Epithelial cell of esophagus (primary cell): ENCODE results near the gene ARAP1.

ENCODE experiments used
- DNase-seq: peaks from one replicate; pipeline ENCODE4 v3.0.0; 2010; ENCODE audit warnings: low read depth
- H3K4me3 ChIP-seq: 2 replicates; pipeline ENCODE4 v1.5.1; 2011; ENCODE audit warnings: mild to moderate bottlenecking, low read length, control low read depth
- TF ChIP-seq, protein P1 (sequence below): IDR thresholded peaks from 2 replicates; pipeline ENCODE4 v1.5.1; 2011; ENCODE audit warnings: low read depth, mild to moderate bottlenecking, low read length, control low read depth, inconsistent platforms; ENCODE audit not compliant: insufficient read depth; ENCODE audit errors: missing control alignments

The ARAP1 gene

DNA sequence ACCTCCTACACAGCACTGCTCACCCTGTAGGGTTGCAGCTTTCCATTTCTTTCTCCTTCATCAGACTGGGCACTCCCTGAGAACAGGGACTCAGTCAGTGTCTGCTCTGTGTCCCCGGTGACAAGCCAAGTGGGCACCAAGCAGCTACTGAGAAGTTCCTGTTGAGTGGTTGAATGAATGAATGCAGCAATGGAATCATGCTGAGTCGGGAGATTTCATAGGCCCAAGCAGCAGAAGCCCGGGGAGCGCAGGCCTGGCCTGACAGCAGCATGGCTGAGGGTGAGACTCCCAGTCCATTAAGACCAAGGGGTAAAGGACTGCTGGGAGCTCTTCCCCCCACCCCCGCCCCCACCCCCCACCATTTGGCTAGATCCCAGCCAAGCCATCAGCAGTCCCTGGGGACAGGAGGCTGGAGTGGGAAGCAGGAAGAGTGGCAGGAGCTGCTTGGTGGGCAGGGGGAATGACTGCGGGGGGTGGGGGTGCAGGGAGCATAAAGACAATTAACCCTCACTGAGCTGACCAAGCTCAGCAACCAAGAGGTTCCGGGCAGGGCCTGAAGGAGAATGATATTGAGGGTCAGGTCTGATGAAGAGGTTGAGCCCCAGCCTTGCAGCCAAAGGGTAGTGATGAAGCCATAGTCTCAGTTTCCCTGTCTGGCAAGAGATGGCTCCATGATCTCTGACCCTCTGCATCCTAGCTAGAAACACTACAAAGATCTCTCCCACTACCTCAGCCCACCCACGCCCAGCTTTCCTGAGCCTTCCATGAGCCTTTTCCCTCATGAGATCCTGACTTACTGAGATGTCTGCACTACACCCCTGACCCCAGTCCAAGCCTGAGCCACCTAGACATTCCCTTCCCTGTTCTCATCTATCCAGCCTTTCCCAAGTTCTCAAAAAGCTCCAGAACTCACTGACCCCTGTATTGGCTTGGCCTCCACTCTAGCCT, 80.8 kb downstream of the ARAP1 start:
- H3K4me3 ChIP-seq: no peak overlapping the region
- DNase-seq: no peak
- TF ChIP-seq, protein P1, sequence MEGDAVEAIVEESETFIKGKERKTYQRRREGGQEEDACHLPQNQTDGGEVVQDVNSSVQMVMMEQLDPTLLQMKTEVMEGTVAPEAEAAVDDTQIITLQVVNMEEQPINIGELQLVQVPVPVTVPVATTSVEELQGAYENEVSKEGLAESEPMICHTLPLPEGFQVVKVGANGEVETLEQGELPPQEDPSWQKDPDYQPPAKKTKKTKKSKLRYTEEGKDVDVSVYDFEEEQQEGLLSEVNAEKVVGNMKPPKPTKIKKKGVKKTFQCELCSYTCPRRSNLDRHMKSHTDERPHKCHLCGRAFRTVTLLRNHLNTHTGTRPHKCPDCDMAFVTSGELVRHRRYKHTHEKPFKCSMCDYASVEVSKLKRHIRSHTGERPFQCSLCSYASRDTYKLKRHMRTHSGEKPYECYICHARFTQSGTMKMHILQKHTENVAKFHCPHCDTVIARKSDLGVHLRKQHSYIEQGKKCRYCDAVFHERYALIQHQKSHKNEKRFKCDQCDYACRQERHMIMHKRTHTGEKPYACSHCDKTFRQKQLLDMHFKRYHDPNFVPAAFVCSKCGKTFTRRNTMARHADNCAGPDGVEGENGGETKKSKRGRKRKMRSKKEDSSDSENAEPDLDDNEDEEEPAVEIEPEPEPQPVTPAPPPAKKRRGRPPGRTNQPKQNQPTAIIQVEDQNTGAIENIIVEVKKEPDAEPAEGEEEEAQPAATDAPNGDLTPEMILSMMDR: no peak

DNA sequence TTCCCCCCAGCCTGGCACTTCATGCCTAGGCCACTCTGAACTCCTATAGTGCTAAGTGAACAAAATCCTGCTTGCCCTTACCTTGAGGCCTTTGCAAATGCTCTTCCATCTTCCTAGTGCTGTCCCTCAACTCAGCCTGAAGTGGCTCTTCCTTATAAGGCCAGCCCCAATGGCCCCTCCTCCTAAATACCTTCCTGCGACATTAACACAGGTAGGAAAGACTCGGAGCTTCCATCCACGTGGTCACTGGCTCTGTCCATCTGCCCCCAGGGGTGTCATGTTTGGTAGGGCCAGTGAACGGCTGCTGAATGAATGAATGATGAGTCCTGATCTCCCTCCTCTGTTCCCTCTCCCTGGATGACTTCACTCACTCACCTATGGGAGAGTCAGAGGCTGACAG, 82.2 kb downstream of the ARAP1 start:
- H3K4me3 ChIP-seq: no peak overlapping the region
- no peak for DNase-seq
- TF ChIP-seq, protein P1: no peak

DNA sequence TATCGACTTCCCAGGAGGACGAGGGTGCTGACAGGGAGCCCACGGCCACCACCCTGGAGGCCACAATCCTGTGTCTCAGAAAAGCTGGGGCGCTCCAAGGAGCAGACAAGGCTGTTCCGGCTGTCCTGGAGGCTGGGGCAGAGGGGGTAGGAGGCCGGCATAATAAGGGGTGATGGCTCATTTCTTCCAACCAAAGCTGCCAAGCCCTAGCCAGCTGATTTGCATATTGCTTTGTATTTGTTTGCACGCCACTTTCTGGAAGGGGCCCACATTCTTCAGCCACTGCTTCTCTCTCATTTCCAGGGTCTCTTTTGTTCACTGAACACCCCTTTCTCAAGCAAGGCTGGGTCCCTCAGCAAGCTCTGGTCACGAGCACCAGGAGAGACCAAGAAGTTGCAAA, 82.7 kb downstream of the ARAP1 start:
- no peak overlapping the region for H3K4me3 ChIP-seq
- TF ChIP-seq, protein P1: no peak
- DNase-seq: no peak

DNA sequence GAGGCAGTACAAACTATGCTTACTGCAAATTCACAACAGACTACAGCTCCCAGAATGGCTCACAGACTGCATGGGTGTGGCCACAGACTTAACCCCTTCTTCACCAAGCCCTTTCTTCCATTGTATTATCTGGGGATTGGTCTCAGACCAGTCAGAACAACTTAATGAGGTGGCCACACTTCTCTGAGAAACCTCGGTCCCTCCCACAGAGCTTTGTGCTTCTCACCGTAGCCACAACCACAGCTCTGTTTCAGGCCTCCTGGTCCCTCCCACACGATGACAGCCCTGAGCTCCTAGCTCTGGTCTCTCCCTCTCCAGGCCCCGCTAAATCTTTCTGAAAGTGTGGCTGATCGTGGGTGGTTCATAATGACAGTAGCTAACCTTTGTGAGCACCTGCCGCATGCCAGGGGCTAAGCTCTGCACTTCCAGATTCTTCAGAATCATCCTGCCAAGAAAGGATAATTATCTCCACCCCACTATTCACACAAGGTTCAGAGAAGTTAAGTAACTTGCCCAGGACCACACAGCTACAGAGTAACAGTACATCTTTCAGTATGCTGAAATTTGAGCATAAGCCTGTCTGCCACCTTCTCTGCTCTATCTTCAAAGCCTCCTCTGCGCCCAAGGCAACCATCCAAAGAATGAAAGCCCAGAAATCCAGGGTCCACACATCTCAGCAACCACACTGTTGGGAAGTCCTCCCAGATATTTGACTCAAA, 83.4 kb downstream of the ARAP1 start:
- DNase-seq: no peak
- no peak overlapping the region for H3K4me3 ChIP-seq
- TF ChIP-seq, protein P1: no peak

DNA sequence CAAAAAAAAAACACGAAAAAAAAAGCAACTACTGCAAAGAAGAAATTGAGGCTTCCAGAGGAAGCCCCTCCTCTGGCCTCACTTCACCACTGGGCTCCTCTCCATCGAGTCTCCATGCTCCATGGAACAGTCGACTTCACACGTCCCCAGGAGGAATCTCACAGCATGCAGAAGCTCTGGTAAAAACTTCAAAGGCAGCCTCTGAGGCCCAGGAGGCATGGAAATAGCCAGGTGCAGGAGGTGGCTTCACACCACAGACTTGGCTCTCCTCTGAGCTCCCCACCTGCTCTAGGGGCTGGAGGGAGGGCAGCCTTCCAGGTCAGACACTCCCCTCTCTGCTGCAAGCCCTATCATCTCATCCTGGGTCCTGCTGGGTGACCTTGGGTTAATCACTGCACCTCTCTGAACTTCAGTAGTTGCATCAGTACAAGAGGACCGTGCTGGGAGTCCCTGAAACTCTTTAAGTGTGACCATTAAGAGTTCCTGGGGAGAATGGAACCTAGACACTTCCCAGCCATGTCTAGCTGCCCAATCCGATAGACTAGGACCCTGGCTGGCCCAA, 86.2 kb downstream of the ARAP1 start:
- H3K4me3 ChIP-seq: no peak overlapping the region
- TF ChIP-seq, protein P1: no peak
- no peak for DNase-seq

DNA sequence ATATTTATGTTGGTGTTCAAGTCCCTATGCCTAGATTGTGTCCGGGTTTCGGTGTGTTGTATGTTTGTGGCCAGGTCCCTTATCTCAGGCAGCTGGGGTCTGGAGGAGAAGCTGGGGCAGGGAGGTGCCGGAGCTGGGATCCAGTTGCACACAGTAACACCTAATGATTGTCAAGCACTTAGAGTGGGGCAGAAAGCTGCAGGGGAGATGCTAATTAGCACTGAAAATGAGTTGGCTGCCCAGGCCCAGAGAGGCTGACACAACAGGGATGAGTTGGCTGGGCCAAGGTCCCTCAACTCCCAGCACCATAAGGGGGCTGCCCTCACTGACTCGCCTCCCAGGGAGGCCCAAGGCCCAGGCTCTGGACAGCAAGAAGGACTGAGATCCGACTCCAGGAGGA, 90.2 kb downstream of the ARAP1 start:
- no peak overlapping the region for H3K4me3 ChIP-seq
- TF ChIP-seq, protein P1: no peak
- no peak for DNase-seq
